NCI-H1694 treated with DMSO at 0.1 percent for 48 hours (cell line): ENCODE data around the gene ZNF526.

Source experiments
- DNase-seq: peaks from one replicate; lab custom pipeline; 2025; lab: John Stamatoyannopoulos, UW

ZNF526 gene

GRCh38 chr19:42219812-42220750, at the start of gene ZNF526:
ZNF526 (plus strand) TSS chr19:42220312; CDS start chr19:42224404, 4,092 bp downstream.
- peak; percentile 95 for DNase-seq

GRCh38 chr19:42170715-42171114, 49.4 kb upstream of the ZNF526 start:
- DNase-seq: no peak

GRCh38 chr19:42172261-42172660, 47.9 kb upstream of the ZNF526 start:
- DNase-seq: no peak

- DNase-seq: no peak
Observed at GRCh38 chr19:42173695-42174094, 46.4 kb upstream of the ZNF526 start.

GRCh38 chr19:42174188-42174587, 45.9 kb upstream of the ZNF526 start:
- no peak for DNase-seq

- no peak for DNase-seq
Observed at GRCh38 chr19:42174958-42175734, 45.0 kb upstream of the ZNF526 start.

- DNase-seq: peak; percentile 39
Observed at GRCh38 chr19:42175952-42176648, 44.0 kb upstream of the ZNF526 start.

- DNase-seq: no peak
Observed at GRCh38 chr19:42176649-42176989, 43.5 kb upstream of the ZNF526 start.

GRCh38 chr19:42176990-42177685, 43.0 kb upstream of the ZNF526 start:
- peak; percentile 82 for DNase-seq

- DNase-seq: no peak
Observed at GRCh38 chr19:42177686-42178019, 42.5 kb upstream of the ZNF526 start.

GRCh38 chr19:42178791-42179674, 41.1 kb upstream of the ZNF526 start:
- peak; percentile 8 for DNase-seq

GRCh38 chr19:42184401-42184861, 35.7 kb upstream of the ZNF526 start:
- DNase-seq: peak; percentile 59

GRCh38 chr19:42185277-42185676, 34.8 kb upstream of the ZNF526 start:
- no peak for DNase-seq

GRCh38 chr19:42188665-42189064, 31.4 kb upstream of the ZNF526 start:
- no peak for DNase-seq

- DNase-seq: no peak
Observed at GRCh38 chr19:42189133-42189532, 31.0 kb upstream of the ZNF526 start.

GRCh38 chr19:42191330-42191729, 28.8 kb upstream of the ZNF526 start:
- no peak for DNase-seq

GRCh38 chr19:42191855-42192254, 28.3 kb upstream of the ZNF526 start:
- DNase-seq: no peak

- no peak for DNase-seq
Observed at GRCh38 chr19:42193294-42193693, 26.8 kb upstream of the ZNF526 start.

GRCh38 chr19:42193706-42194105, 26.4 kb upstream of the ZNF526 start:
- DNase-seq: no peak
